NCI-H146 treated with DMSO at 0.1 percent for 48 hours (cell line): ENCODE measurements around the gene LDB3.
A peak's percentile ranks its signal among the peaks of the same experiment; 100 is the strongest.
"Not testable (repeated sequence)": the region's sequence is repeated elsewhere in the genome, so short reads cannot be mapped to it uniquely, and the experiment has no call there.

Source experiments
- DNase-seq: peaks from one replicate; lab custom pipeline; 2025; ENCODE audit not compliant: unreplicated experiment; lab: John Stamatoyannopoulos, UW

The LDB3 gene, protein sequence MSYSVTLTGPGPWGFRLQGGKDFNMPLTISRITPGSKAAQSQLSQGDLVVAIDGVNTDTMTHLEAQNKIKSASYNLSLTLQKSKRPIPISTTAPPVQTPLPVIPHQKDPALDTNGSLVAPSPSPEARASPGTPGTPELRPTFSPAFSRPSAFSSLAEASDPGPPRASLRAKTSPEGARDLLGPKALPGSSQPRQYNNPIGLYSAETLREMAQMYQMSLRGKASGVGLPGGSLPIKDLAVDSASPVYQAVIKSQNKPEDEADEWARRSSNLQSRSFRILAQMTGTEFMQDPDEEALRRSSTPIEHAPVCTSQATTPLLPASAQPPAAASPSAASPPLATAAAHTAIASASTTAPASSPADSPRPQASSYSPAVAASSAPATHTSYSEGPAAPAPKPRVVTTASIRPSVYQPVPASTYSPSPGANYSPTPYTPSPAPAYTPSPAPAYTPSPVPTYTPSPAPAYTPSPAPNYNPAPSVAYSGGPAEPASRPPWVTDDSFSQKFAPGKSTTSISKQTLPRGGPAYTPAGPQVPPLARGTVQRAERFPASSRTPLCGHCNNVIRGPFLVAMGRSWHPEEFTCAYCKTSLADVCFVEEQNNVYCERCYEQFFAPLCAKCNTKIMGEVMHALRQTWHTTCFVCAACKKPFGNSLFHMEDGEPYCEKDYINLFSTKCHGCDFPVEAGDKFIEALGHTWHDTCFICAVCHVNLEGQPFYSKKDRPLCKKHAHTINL

DNA sequence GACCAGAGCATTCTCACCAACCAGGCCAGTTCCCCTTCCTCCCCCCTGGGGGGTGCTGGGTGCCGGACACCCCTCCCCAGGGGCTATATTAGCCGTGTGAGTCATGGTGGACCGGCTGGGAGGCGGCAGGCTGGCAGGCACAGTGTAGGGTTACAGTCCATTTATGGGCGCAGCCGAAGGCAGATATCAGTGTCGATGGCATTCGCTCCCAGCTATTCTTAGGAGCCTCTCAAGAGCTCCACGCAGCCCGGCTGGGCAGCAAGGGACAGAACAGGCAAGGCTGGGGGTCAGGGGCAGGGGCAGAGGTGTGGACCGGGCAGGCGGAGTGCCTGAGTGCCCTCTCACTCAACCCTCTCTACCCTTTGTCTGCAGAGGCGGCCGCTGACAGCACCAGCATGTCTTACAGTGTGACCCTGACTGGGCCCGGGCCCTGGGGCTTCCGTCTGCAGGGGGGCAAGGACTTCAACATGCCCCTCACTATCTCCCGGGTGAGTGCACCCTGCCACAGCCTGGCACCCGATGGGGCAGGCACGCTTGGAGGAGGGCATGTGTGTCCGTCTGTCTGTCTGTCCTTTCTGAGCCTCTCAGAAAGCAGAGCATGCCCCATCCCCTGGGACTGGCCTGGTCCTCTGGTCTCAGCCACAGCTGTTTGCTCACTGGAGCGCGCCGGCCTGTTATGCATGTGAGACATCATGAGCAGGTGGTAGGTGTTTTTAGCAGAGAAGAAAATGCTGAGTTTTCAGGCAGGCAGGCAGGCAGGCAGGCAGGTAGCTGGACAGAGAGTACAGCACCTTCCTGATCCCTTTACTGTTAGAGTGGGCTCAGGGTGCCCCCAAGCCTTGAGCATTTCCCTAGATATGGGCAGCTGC, at the start of gene LDB3:
Gene LDB3 (plus strand): TSS at position 215 of the 869 bp plus-strand sequence. CDS start 181 bp downstream, at position 396.
- DNase-seq, result peak; percentile 54

DNA sequence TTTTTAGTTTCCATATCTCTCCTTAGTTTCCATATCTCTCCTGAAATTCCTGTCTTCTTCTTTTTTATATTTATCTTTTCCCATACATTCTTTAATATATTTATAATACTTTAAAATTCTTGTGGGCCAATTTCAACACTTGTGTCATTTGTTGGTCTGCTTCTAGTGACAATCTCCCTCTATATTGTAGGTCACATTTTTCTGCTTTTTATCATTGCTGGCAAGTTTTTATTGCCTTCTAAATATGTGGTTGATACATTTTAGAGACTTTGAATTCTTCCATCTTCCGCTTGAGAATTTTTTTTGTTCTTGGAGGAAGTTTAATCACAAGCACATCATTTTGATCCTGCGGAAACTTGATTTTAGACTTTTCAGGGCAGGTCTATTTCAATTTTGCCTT, 40.0 kb upstream of the LDB3 start:
- no peak for DNase-seq

- no peak for DNase-seq
Observed at GRCh38 chr10:86630079-86630478, 38.2 kb upstream of the LDB3 start.

- DNase-seq, result peak; percentile 32
Observed at GRCh38 chr10:86632009-86632800, 36.1 kb upstream of the LDB3 start.

- no peak for DNase-seq
Observed at GRCh38 chr10:86632951-86633350, 35.4 kb upstream of the LDB3 start.

- DNase-seq, result no peak
Observed at GRCh38 chr10:86635402-86635801, 32.9 kb upstream of the LDB3 start.

DNA sequence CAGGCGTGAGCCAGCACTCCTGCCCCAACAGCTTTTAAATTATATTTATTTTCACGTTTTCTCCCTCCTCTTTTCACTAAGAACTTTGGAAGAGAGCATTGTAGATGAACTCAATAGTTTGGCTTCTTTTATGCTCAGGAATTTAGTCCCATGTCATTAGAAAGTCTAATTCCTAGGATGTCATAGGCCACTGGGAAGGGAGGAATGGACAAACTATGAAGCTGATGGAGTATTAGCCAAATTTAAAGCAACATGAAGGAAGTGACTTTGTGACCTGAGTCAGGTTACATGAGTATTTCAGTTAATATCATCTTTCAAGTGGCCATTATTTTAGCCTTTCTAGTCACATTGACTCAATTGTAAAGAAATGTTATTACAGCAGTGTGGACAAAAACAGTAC, 32.0 kb upstream of the LDB3 start:
- DNase-seq, result no peak

DNA sequence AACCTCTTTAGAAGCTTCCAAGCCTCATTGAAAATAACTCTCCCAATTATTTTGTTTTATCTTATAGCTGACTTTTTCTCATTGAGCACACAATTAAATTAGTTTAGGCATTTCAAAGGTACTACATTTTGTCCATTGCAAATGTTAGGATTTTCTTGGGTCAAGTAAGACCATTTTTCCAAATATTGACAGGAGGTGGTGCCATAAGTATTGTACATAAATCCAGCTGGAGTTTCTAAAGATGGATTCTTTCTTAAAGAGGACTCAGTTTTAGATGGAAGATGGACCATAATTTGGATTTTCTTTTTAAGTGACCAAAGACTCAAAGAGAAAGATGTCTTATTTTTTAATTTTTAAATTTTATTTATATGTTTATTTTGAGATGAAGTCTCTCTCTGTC, 26.3 kb upstream of the LDB3 start:
- no peak for DNase-seq

- no peak for DNase-seq
Observed at GRCh38 chr10:86642499-86642898, 25.8 kb upstream of the LDB3 start.

- DNase-seq, result no peak
Observed at GRCh38 chr10:86644152-86644793, 24.0 kb upstream of the LDB3 start.

- DNase-seq, result no peak
Observed at GRCh38 chr10:86644794-86645445, 23.4 kb upstream of the LDB3 start.

GRCh38 chr10:86645621-86646165, 22.6 kb upstream of the LDB3 start:
- not testable (repeated sequence) for DNase-seq

GRCh38 chr10:86646532-86646931, 21.8 kb upstream of the LDB3 start:
- DNase-seq, result no peak

- DNase-seq, result no peak
Observed at GRCh38 chr10:86646933-86647332, 21.4 kb upstream of the LDB3 start.

DNA sequence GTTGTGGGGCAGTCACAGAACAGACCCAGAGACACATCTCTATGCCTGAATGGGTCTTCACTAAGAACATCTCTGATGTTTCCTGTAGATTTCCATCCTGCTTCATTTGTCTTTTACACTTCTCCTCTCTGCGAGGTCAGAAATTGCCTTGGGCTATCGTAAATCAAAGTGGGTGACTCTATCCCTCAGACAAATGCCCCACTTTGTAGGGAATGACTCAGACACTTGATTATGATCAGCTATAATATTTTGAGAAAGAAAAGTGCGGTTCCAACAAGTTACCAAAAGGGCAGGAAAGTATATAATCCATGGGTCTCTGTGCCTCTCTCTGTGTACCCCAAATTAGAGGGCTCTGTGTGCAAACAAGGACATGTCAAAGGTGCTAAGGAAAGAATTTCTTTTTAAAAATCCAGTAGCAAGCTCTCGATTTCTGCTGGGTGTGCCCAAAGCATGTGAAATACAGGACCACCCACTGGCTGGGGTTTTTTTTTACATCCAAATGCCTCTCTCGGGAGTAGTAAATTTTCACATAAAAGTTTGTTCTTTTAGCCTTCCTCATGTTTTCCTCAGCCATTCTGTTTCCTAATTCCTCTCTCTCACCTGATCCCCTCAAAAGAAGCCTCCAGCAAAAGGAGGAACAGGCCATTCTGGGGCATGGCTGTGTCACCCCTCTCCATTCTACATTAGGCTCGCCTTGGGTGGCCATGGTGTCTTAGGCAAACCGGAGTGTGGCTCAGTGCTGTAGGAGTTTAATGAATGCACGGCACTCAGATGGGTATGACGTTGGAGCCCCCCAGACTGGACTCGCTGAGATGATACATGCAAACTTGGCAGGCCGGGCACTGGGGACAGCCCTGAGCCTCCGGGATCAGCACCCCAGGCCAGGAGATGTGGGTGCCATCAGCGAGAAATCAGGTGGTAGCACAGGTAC, 20.3 kb upstream of the LDB3 start:
- DNase-seq, result peak; percentile 8

GRCh38 chr10:86648704-86649427, 19.4 kb upstream of the LDB3 start:
- DNase-seq, result no peak

DNA sequence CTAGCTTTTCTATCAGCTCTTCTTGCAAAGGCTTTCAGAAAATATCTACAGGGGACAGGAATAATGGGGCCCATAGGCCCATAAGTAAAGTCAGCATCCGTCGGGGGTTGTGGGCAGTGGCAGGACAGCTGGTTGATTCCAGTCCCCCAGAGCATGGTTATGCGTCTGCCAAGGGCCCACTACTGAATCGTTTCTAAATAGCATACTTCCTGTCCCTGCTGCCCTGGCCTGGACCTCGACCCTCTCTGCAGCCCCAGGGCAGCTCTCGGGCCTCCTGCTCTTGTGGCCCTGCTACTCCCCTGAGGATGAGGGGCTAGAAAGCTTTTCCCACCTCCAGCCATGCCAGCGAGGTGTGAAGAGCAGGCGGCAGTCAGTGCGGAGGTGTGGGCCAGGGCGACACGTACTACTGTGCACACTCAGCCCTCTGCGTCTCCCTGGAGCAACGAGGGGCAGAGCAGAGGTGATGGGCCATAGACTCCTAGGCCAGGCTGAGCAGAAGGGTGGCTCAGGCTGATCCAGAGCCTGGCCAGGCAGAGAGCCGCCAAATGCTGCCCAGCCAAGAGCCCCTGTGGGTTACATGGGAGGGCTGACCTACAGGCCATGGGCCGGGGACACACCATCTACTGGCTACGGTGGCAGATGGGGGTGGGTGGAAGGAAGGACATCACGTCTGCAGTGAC, 18.7 kb upstream of the LDB3 start:
- DNase-seq, result no peak
